Fibroblast of lung (primary cell): ENCODE measurements around the gene IKBKE.

Source experiments
- CTCF ChIP-seq, 2 donors: IDR thresholded peaks in 1 of 2; conservative IDR thresholded peaks in 1 of 2; 1 replicate in 1 of 2; 2 replicates in 1 of 2; pipeline ENCODE4 v1.5.1; 2011 to 2012; ENCODE audit warnings: low read length in 2 of 2, control low read depth in 1 of 2, inconsistent platforms in 1 of 2, low read depth in 1 of 2, mild to moderate bottlenecking in 1 of 2
- EZH2 ChIP-seq: IDR thresholded peaks from 2 replicates; pipeline ENCODE4 v1.5.1; 2012; ENCODE audit warnings: low read length, control low read depth, mild to moderate bottlenecking; ENCODE audit errors: missing control alignments

DNA sequence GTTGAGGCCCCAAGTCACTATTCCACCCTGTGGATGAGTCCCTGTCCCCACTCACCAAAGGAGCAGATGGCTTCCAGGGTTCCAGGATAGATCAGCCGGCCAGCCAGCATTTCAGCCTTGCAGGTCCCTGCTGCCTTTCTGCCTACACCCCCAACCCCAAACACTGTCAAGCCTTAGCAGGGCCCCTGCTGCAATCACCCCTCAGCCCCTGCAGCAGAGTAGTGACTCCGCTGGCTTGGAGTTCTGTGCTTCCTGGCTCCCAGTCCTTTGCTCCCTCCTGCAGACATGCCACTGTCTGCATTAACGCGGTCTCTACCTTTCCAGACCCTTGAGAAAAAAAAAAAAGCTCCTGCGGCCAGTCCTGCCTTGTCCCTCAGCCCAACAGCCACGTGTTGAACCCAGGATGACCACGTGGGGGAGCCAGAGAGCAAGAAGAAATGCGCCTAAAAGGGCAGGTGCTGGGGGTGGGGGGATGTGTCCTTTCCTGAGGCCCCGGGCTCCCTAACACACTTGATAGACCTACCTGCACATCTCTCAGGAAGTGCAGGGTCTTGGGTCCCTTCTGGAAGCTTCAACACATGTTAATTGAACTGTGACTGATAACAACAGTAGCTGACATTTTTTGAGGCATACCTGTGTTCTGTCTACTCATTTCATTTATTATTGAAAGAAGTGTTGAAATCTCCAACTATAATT is 74.4 kb downstream of the IKBKE start:
- TF ChIP-seq CTCF (conservative IDR thresholded peaks at IDR 0.05 in 1 of 2, IDR thresholded peaks at IDR 0.05 in 1 of 2; ENCODE audit: low read depth in 1 of 2, low read length in 2 of 2), result peak; percentile 87 to 90
- no peak for TF ChIP-seq EZH2
